ENCODE data around the gene KIAA1671. TPM values are rescaled to one million over a fixed set of nuclear protein-coding genes. Genes with fewer than 3 reads are reported as not detected.

Gene KIAA1671
- polyA plus RNA-seq, 1 donor from 2014 or later: 3.0 TPM

GRCh38 chr22:25101986-25102385 is 149.5 kb downstream of the KIAA1671 start:
- Histone ChIP-seq H3K9me3 (ENCODE audit: low read length) (no peaks in the 10 kb centered on the region), H3K9ac (ENCODE audit: low read length) (no peak overlapping the region), H4K20me1 (ENCODE audit: insufficient read depth) (no peaks in the 10 kb centered on the region), H3K9me2 (ENCODE audit: insufficient read depth, low read length) (no peaks in the 10 kb centered on the region), H3K27me3 (ENCODE audit: insufficient read depth, low read depth, low read length) (no peaks in the 10 kb centered on the region), H3K36me3 (ENCODE audit: insufficient read depth, low read length) (no peaks in the 10 kb centered on the region), H3K27ac (ENCODE audit: low read length) (no peak overlapping the region), H3K4me3 (ENCODE audit: low read length) (no peak overlapping the region), H2AFZ (ENCODE audit: low read depth, low read length) (no peak overlapping the region), H3K4me2 (ENCODE audit: low read length) (no peak overlapping the region), H3K79me2 (replicated peaks; ENCODE audit: insufficient read depth, low read length) (no peaks in the 10 kb centered on the region), H3F3A (ENCODE audit: insufficient read depth, low read length, poor library complexity, severe bottlenecking) (no peaks in the 10 kb centered on the region)
- TF ChIP-seq MXI1 (conservative IDR thresholded peaks at IDR 0.05; ENCODE audit: poor library complexity, severe bottlenecking) (no peak), EP300 (conservative IDR thresholded peaks at IDR 0.05; ENCODE audit: poor library complexity, severe bottlenecking) (no peak), CTCF (IDR thresholded peaks at IDR 0.05; ENCODE audit: poor library complexity, severe bottlenecking) (no peak), REST (IDR thresholded peaks at IDR 0.05; ENCODE audit: borderline replicate concordance) (no peak), RAD21 (conservative IDR thresholded peaks at IDR 0.05) (no peak), POLR2AphosphoS5 (IDR thresholded peaks at IDR 0.05) (no peak), TAF1 (IDR thresholded peaks at IDR 0.05; ENCODE audit: low read depth) (no peak), EZH2 (IDR thresholded peaks at IDR 0.05; ENCODE audit: borderline replicate concordance, insufficient read depth, low read length, poor library complexity, severe bottlenecking) (no peak), SMC3 (conservative IDR thresholded peaks at IDR 0.05; ENCODE audit: poor library complexity) (no peak)

GRCh38 chr22:25102722-25103121 is 150.2 kb downstream of the KIAA1671 start:
- H3K4me2 ChIP-seq (ENCODE audit: low read length): no peak overlapping the region
- H3K9me3 ChIP-seq (ENCODE audit: low read length): no peaks in the 10 kb centered on the region
- H2AFZ ChIP-seq (ENCODE audit: low read depth, low read length): no peak overlapping the region
- H3K27ac ChIP-seq (ENCODE audit: low read length): no peak overlapping the region
- H3K9ac ChIP-seq (ENCODE audit: low read length): no peak overlapping the region
- TF ChIP-seq TAF1 (IDR thresholded peaks at IDR 0.05; ENCODE audit: low read depth): no peak
- TF ChIP-seq POLR2AphosphoS5 (IDR thresholded peaks at IDR 0.05): no peak
- TF ChIP-seq EZH2 (IDR thresholded peaks at IDR 0.05; ENCODE audit: borderline replicate concordance, insufficient read depth, low read length, poor library complexity, severe bottlenecking): no peak
- TF ChIP-seq RAD21 (conservative IDR thresholded peaks at IDR 0.05): no peak
- no peak for TF ChIP-seq SMC3 (conservative IDR thresholded peaks at IDR 0.05; ENCODE audit: poor library complexity)
- TF ChIP-seq REST (IDR thresholded peaks at IDR 0.05; ENCODE audit: borderline replicate concordance): no peak
- no peak for TF ChIP-seq CTCF (IDR thresholded peaks at IDR 0.05; ENCODE audit: poor library complexity, severe bottlenecking)
- no peak for TF ChIP-seq MXI1 (conservative IDR thresholded peaks at IDR 0.05; ENCODE audit: poor library complexity, severe bottlenecking)
- TF ChIP-seq EP300 (conservative IDR thresholded peaks at IDR 0.05; ENCODE audit: poor library complexity, severe bottlenecking): no peak
- no peaks in the 10 kb centered on the region for H3K79me2 ChIP-seq (replicated peaks; ENCODE audit: insufficient read depth, low read length)
- no peaks in the 10 kb centered on the region for H3F3A ChIP-seq (ENCODE audit: insufficient read depth, low read length, poor library complexity, severe bottlenecking)
- no peaks in the 10 kb centered on the region for H4K20me1 ChIP-seq (ENCODE audit: insufficient read depth)
- no peaks in the 10 kb centered on the region for H3K36me3 ChIP-seq (ENCODE audit: insufficient read depth, low read length)
- no peak overlapping the region for H3K4me3 ChIP-seq (ENCODE audit: low read length)
- H3K9me2 ChIP-seq (ENCODE audit: insufficient read depth, low read length): no peaks in the 10 kb centered on the region
- no peaks in the 10 kb centered on the region for H3K27me3 ChIP-seq (ENCODE audit: insufficient read depth, low read depth, low read length)
